Prostate gland (tissue), 2 donors: ENCODE results near the gene ADIRF. TPM values are rescaled to one million over a fixed set of nuclear protein-coding genes. Genes with fewer than 3 reads are reported as not detected.

ENCODE experiments used
- DNase-seq: peaks from one replicate; pipeline ENCODE4 v3.0.0-alpha.2; 2019; ENCODE audit warnings: low spot score
- H3K27ac ChIP-seq, 2 donors: fragments of 200-600 bp; sonication (generic); 2 replicates each; pipeline ENCODE4 v1.5.1; 2017 to 2019
- H3K27me3 ChIP-seq: fragments of 200-600 bp; sonication (generic); replicated peaks from 2 replicates; pipeline ENCODE4 v1.5.1; 2019; ENCODE audit not compliant: insufficient read depth
- H3K36me3 ChIP-seq, 2 donors: fragments of 200-600 bp; sonication (generic); 1 replicate in 1 of 2; 2 replicates in 1 of 2; pipeline versions ENCODE4 v1.5.1 to v1.8.1; 2017 to 2019
- H3K4me1 ChIP-seq: fragments of 200-600 bp; sonication (generic); replicated peaks from 2 replicates; pipeline ENCODE4 v1.5.1; 2019
- H3K4me3 ChIP-seq, 2 donors: fragments of 200-600 bp; sonication (generic); 2 replicates each; pipeline ENCODE4 v1.5.1; 2017 to 2019
- H3K9me3 ChIP-seq: fragments of 200-600 bp; sonication (generic); 2 replicates; pipeline ENCODE4 v1.5.1; 2017
- POLR2A ChIP-seq: fragments of 450-650 bp; IDR thresholded peaks from one replicate; pipeline ENCODE4 v1.6.1; 2016; ENCODE audit warnings: antibody characterized with exemption, mild to moderate bottlenecking
- POLR2AphosphoS5 ChIP-seq: sonication (generic); formaldehyde crosslinking; IDR thresholded peaks from one replicate; pipeline ENCODE4 v1.6.1; 2017; ENCODE audit warnings: antibody characterized with exemption
- whole genome bisulfite sequencing: methylation state at CpG from one replicate; pipeline ENCODE4 v1.1.5; 2018; 5-methylcytosine and 5-hydroxymethylcytosine counted together
- intact Hi-C: fragments of 100-400 bp; cut with DNase I; formaldehyde crosslinking; loops from one replicate; pipeline ENCODE4 v1.14.2; 2022
- total RNA-seq, 2 donors: library from RNA; depleted of rRNA; stranded (reverse); fragments of >200 nt; gene quantifications; one replicate each; pipeline ENCODE4 v1.1.0, GENCODE V29; 2016
- TF ChIP-seq, protein P1 (sequence below), 4 experiments: fragments of 200-600 bp in 2 of 4; fragments of 450-650 bp in 2 of 4; sonication (generic) in 2 of 4; IDR thresholded peaks; 1 replicate in 3 of 4; 2 replicates in 1 of 4; pipeline ENCODE4 v1.5.1; 2016 to 2019; ENCODE audit warnings: antibody characterized with exemption in 4 of 4, mild to moderate bottlenecking in 2 of 4, moderate library complexity in 2 of 4

Gene ADIRF
- total RNA-seq, 2 donors from 2014 or later = 128 to 347 TPM

DNA sequence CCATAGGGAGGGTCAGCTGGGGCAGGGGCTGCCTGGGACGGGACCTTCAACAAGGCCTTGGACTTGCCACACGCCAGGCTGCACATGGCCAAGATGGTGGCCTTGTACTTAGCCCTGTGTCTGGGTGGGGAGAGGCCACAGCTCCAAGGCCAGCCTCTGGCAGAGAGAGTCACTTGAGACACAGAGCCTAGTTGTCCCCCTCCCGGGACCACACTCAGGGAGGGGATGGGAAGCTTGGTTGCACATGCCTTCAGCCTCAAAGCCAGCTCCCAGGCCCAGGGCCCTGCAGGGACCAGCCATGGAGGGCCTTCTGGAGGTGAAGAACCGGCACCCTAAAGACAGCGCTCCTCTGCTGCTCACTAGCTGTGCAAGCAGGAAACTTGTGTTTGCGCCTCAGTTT lies 27.6 kb upstream of the ADIRF start:
- TF ChIP-seq POLR2AphosphoS5 = no peak
- no peak for TF ChIP-seq POLR2A
- TF ChIP-seq, protein P1, sequence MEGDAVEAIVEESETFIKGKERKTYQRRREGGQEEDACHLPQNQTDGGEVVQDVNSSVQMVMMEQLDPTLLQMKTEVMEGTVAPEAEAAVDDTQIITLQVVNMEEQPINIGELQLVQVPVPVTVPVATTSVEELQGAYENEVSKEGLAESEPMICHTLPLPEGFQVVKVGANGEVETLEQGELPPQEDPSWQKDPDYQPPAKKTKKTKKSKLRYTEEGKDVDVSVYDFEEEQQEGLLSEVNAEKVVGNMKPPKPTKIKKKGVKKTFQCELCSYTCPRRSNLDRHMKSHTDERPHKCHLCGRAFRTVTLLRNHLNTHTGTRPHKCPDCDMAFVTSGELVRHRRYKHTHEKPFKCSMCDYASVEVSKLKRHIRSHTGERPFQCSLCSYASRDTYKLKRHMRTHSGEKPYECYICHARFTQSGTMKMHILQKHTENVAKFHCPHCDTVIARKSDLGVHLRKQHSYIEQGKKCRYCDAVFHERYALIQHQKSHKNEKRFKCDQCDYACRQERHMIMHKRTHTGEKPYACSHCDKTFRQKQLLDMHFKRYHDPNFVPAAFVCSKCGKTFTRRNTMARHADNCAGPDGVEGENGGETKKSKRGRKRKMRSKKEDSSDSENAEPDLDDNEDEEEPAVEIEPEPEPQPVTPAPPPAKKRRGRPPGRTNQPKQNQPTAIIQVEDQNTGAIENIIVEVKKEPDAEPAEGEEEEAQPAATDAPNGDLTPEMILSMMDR (IDR thresholded peaks at IDR 0.05) = no peak
- intact Hi-C loops = no loop called here
- no peaks in the 10 kb centered on the region for H3K36me3 ChIP-seq
- H3K9me3 ChIP-seq = no peaks in the 10 kb centered on the region
- no peak overlapping the region for H3K4me3 ChIP-seq
- WGBS = 86% methylated on average over 5 of the region's 6 CpGs
- DNase-seq = no peak
- no peaks in the 10 kb centered on the region for H3K27me3 ChIP-seq
- no peaks in the 10 kb centered on the region for H3K4me1 ChIP-seq
- no peak overlapping the region for H3K27ac ChIP-seq

DNA sequence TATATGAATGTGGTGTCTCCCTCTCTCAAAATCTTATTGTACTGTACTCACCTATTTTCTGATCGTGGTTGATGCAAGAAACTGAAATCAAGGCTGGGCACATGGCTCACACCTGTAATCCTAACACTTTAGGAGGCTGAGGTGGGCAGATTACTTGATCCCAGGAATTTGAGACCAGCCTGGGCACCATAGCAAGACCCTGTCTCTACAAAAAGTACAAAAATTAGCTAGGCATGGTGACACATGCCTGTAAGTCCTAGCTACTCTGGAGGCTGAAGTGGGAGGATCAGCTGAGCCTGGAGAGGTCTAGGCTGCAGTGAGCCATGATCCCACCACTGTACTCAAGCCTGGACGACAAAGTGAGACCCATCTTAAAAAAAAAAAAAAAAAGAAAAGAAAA lies 26.9 kb upstream of the ADIRF start:
- WGBS = 83% methylated on average over 2 of the region's 2 CpGs
- H3K27me3 ChIP-seq = no peaks in the 10 kb centered on the region
- TF ChIP-seq, protein P1 (IDR thresholded peaks at IDR 0.05) = no peak
- TF ChIP-seq POLR2AphosphoS5 (no peak), POLR2A (no peak)
- H3K4me1 ChIP-seq = no peaks in the 10 kb centered on the region
- H3K27ac ChIP-seq = no peak overlapping the region
- H3K9me3 ChIP-seq = no peaks in the 10 kb centered on the region
- no peak for DNase-seq
- no peaks in the 10 kb centered on the region for H3K36me3 ChIP-seq
- intact Hi-C loops = no loop called here
- no peak overlapping the region for H3K4me3 ChIP-seq

DNA sequence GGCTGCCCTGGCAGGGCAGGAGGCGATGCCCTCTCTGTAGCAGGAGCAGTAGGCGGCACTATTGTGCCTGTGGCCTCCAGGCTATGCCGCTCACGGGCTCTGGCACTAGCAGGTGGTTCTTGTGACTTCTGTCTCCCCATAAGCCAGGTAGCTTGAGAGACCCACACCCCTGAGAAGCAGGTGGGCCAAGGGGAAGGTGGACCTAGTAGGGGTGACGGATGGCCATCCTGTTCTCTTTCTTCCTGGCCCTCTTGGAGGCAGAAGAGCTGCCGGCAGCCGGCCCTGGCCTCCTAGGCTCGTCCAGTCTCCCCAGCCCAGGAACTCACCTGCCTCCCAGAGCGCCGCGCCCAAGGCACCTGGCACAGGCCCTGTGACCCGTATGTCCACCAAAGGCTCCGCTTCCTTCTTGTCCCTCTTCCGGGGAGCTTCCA lies 26.3 kb upstream of the ADIRF start:
- H3K9me3 ChIP-seq = no peaks in the 10 kb centered on the region
- no peak overlapping the region for H3K27ac ChIP-seq
- TF ChIP-seq POLR2A = no peak
- TF ChIP-seq POLR2AphosphoS5 = no peak
- TF ChIP-seq, protein P1 (IDR thresholded peaks at IDR 0.05) = no peak
- intact Hi-C loops = no loop called here
- no peaks in the 10 kb centered on the region for H3K27me3 ChIP-seq
- H3K4me3 ChIP-seq = no peak overlapping the region
- DNase-seq = no peak
- no peaks in the 10 kb centered on the region for H3K4me1 ChIP-seq
- H3K36me3 ChIP-seq = no peaks in the 10 kb centered on the region
- 91% methylated on average over 14 of the region's 14 CpGs for WGBS

DNA sequence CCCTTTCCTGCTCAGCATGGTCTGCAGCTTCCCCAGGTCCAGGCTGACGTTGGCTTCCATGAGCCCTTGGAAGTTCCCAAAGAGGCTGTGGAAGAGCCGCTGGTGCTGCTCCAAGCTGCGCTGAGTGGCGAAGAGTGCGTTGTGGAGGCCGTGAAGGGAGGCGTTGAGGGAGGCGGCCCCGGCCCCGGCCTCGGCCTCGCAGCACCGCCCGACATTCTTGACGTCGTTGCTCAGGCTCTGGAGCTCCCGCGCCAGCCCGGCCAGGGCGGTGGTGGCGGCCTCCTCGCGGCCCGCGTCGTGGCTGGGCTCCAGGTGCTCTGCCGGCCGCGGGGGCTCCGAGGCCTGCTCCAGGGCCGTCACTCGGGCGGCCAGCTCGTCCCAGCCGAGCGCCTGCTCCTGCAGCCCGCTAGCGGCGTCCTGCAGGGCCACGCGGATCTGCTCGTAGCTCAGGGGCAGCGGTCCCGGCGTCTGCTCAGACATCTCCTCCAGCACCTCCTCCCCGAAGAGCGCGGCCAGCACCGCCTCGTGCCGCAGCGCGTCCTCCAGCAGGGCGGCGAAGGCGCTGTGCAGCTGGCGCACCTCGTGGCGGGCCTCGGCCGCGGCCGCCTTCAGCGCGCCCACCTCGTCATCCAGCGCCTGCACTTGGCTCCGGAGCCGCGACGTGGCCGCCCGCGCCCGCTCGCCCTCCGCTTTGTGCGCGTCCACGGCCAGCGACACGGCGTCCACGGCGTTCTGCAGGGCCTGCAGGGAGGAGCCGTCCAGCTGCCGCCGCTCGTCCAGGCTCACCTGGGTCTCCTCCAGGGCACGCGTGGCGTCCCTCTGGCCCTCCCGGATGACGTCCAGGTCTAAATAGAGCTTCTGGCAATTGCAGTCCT lies 25.6 kb upstream of the ADIRF start:
- no peak for DNase-seq
- TF ChIP-seq POLR2A (no peak), POLR2AphosphoS5 (no peak)
- TF ChIP-seq, protein P1 (IDR thresholded peaks at IDR 0.05) = no peak

More for the DNA sequence above, 25.6 kb upstream of the ADIRF start:
- H3K27ac ChIP-seq = no peak overlapping the region
- intact Hi-C loops = no loop called here
- H3K27me3 ChIP-seq = no peaks in the 10 kb centered on the region
- no peaks in the 10 kb centered on the region for H3K4me1 ChIP-seq
- no peaks in the 10 kb centered on the region for H3K9me3 ChIP-seq
- H3K4me3 ChIP-seq = no peak overlapping the region
- no peaks in the 10 kb centered on the region for H3K36me3 ChIP-seq
- 60% methylated on average over 82 of the region's 94 CpGs for WGBS
